ENCODE results near the gene ZNRF2. TPM values are rescaled to one million over a fixed set of nuclear protein-coding genes. Genes with fewer than 3 reads are reported as not detected.

The ZNRF2 gene
- total and polyA plus RNA-seq, 2 of the 4 experiments (the other 2 are of a cell fraction), result 0.31 to 0.54 TPM

DNA sequence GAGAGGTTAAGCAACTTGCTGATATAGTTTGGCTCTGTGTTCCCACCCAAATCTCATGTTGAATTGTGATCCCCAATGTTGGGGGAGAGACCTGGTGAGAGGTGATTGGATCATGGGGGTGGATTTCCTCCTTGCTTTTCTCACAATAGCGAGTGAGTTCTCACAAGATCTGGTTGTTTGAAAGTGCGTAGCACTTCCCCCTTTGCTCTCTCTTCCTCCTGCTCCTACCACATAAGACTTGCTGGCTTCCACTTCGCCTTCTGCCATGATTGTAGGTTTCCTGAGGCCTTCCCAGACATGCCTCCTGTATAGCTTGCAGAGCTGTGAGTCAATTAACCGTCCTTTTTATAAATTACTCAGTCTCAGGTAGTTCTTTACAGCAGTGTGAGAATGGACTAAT lies 13.5 kb upstream of the ZNRF2 start:
- H3K14ac ChIP-seq (replicated peaks; ENCODE audit: low read depth, low read length), result no peak overlapping the region
- no peaks in the 10 kb centered on the region for H4K20me1 ChIP-seq (ENCODE audit: insufficient read depth, low read length)
- no peak overlapping the region for H2AK5ac ChIP-seq (ENCODE audit: low read depth, low read length)
- CTCF ChIA-PET, result no interaction called here
- H3K9me3 ChIP-seq (ENCODE audit: control insufficient read depth, insufficient read depth, low read length), result no peaks in the 10 kb centered on the region
- peaks cover 30% of the 10 kb centered on the region for H3K27me3 ChIP-seq (ENCODE audit: control insufficient read depth, insufficient read depth, low read length)
- no peak overlapping the region for H3K9ac ChIP-seq (ENCODE audit: low read depth, low read length)
- H2AK9ac ChIP-seq (replicated peaks; ENCODE audit: low read depth, low read length, poor library complexity), result no peak overlapping the region
- H4K91ac ChIP-seq (ENCODE audit: insufficient read depth, low read depth, low read length), result no peak overlapping the region
- H2AFZ ChIP-seq (replicated peaks; ENCODE audit: low read length, poor library complexity), result no peak overlapping the region
- TF ChIP-seq RFX5 (IDR thresholded peaks at IDR 0.05; ENCODE audit: low read depth, low read length) (no peak), MXI1 (IDR thresholded peaks at IDR 0.05; ENCODE audit: borderline replicate concordance, low read depth, low read length) (no peak), RAD21 (IDR thresholded peaks at IDR 0.05; ENCODE audit: low read length) (no peak), MAFK (IDR thresholded peaks at IDR 0.05; ENCODE audit: low read depth, low read length) (no peak), FOS (IDR thresholded peaks at IDR 0.05; ENCODE audit: low read depth, low read length) (no peak), POLR2A (IDR thresholded peaks at IDR 0.05; ENCODE audit: low read depth, low read length) (no peak), NFE2L2 (IDR thresholded peaks at IDR 0.05; ENCODE audit: low read depth, low read length) (no peak), BHLHE40 (IDR thresholded peaks at IDR 0.05; ENCODE audit: low read depth, low read length) (no peak), CTCF (conservative IDR thresholded peaks at IDR 0.05; ENCODE audit: low read depth, low read length) (no peak), CEBPB (IDR thresholded peaks at IDR 0.05; ENCODE audit: low read depth, low read length) (no peak), ELK1 (IDR thresholded peaks at IDR 0.05; ENCODE audit: borderline replicate concordance, low read depth, low read length) (no peak), USF2 (IDR thresholded peaks at IDR 0.05; ENCODE audit: low read depth, low read length) (no peak), CHD1 (IDR thresholded peaks at IDR 0.05; ENCODE audit: low read depth, low read length) (no peak), RCOR1 (IDR thresholded peaks at IDR 0.05; ENCODE audit: insufficient replicate concordance, low read length) (no peak), SMC3 (IDR thresholded peaks at IDR 0.05; ENCODE audit: low read depth, low read length) (no peak)
- no peaks in the 10 kb centered on the region for H3K4me1 ChIP-seq (ENCODE audit: control insufficient read depth, insufficient read depth, low read length)
- no peak overlapping the region for H3K23ac ChIP-seq (ENCODE audit: low read depth, low read length)
- ATAC-seq (ENCODE audit: low read depth) (no peak), DNase-seq (no peak)
- intact Hi-C loops (cut with micrococcal nuclease) (loop anchor here (10.0 kb wide), 1 partner anchor 234 kb away; the partner anchor contains the start of gene GGCT), dilution Hi-C loops (cut with HindIII; ENCODE audit: low sequenced_read_pairs, unreplicated experiment) (no loop called here), in situ Hi-C loops (cut with MboI; ENCODE audit: low sequenced_read_pairs) (loop anchor here (10.0 kb wide), 1 partner anchor 106 kb away; no protein-coding TSS in a partner anchor)
- H4K5ac ChIP-seq (ENCODE audit: low read depth, low read length), result no peak overlapping the region
- BruUV-seq (replicated peaks), result no TSS peak
- H3K4ac ChIP-seq (ENCODE audit: low read depth, low read length), result no peak overlapping the region
- H2BK15ac ChIP-seq (ENCODE audit: low read depth, low read length), result no peak overlapping the region
- no peak overlapping the region for H2BK5ac ChIP-seq (ENCODE audit: low read depth, low read length, poor library complexity, severe bottlenecking)
- H3K4me3 ChIP-seq (ENCODE audit: insufficient read depth, low read depth, low read length), result no peak overlapping the region
- H3K36me3 ChIP-seq (ENCODE audit: control insufficient read depth, insufficient read depth, low read length), result no peaks in the 10 kb centered on the region
- H3K56ac ChIP-seq (ENCODE audit: extremely low read depth, insufficient read depth, low read length), result no peak overlapping the region
- H2BK120ac ChIP-seq (ENCODE audit: low read depth, low read length), result no peak overlapping the region
- POLR2A ChIA-PET (ENCODE audit: unreplicated experiment), result no interaction called here
- H3K79me1 ChIP-seq (ENCODE audit: low read depth in 1 of 2, low read length in 2 of 2), result no peaks in the 10 kb centered on the region
- no peak overlapping the region for H4K8ac ChIP-seq (ENCODE audit: low read depth in 2 of 2, low read length in 2 of 2)
- no peaks in the 10 kb centered on the region for H3K9me1 ChIP-seq (ENCODE audit: insufficient read depth, low read length)
- no peak overlapping the region for H2BK20ac ChIP-seq (ENCODE audit: low read depth, low read length)
- H3K27ac ChIP-seq (ENCODE audit: insufficient read depth, low read length), result no peak overlapping the region
- H3K18ac ChIP-seq (ENCODE audit: low read depth, low read length), result no peak overlapping the region
- H3K4me2 ChIP-seq (ENCODE audit: low read depth, low read length), result no peak overlapping the region
- WGBS, 2 experiments (ENCODE audit: extremely low coverage in 2 of 2, insufficient read length in 1 of 2), result no CpG with 5 or more reads among the region's 4 CpGs

Measured in IMR-90 (cell line).